Transverse colon (tissue), 4 donors: ENCODE results near the gene SRGAP1. TPM values are rescaled to one million over a fixed set of nuclear protein-coding genes. Genes with fewer than 3 reads are reported as not detected.
A peak's percentile ranks its signal among the peaks of the same experiment; 100 is the strongest.
"Not testable (repeated sequence)": the region's sequence is repeated elsewhere in the genome, so short reads cannot be mapped to it uniquely, and the experiment has no call there.

Experiments used
- DNase-seq: peaks from one replicate; pipeline ENCODE4 v3.0.0-alpha.2; 2019
- H3K27ac ChIP-seq, 4 donors: fragments of 200-600 bp; sonication (generic); 2 replicates each; pipeline ENCODE4 v1.5.1; 2016 to 2018; ENCODE audit warnings: inconsistent platforms in 4 of 4
- H3K27me3 ChIP-seq: fragments of 200-600 bp; sonication (generic); 2 replicates; pipeline ENCODE4 v1.5.1; 2017; ENCODE audit warnings: inconsistent platforms
- H3K36me3 ChIP-seq, 4 donors: fragments of 200-600 bp; sonication (generic); 2 replicates each; pipeline ENCODE4 v1.5.1; 2017 to 2019; ENCODE audit warnings: inconsistent platforms in 4 of 4
- H3K4me1 ChIP-seq, 4 donors: fragments of 200-600 bp; sonication (generic); 2 replicates each; pipeline ENCODE4 v1.5.1; 2017 to 2020; ENCODE audit warnings: inconsistent platforms in 4 of 4
- H3K4me3 ChIP-seq, 4 donors: fragments of 200-600 bp; sonication (generic); 1 replicate in 1 of 4; 2 replicates in 3 of 4; pipeline versions ENCODE4 v1.5.1 to v1.6.1; 2017 to 2019; ENCODE audit warnings: inconsistent platforms in 4 of 4
- H3K9me3 ChIP-seq, 2 donors: fragments of 200-600 bp; sonication (generic); 2 replicates each; pipeline ENCODE4 v1.5.1; 2017 to 2019; ENCODE audit warnings: inconsistent platforms in 2 of 2
- EP300 ChIP-seq: sonication (generic); formaldehyde crosslinking; IDR thresholded peaks from one replicate; pipeline ENCODE4 v1.6.1; 2017; ENCODE audit warnings: antibody characterized with exemption, low read depth
- POLR2A ChIP-seq: fragments of 450-650 bp; IDR thresholded peaks from one replicate; pipeline ENCODE4 v1.6.1; 2016; ENCODE audit warnings: antibody characterized with exemption, mild to moderate bottlenecking, moderate library complexity
- POLR2AphosphoS5 ChIP-seq, 3 donors: sonication (generic); formaldehyde crosslinking; IDR thresholded peaks; one replicate each; pipeline ENCODE4 v1.6.1; 2016; ENCODE audit warnings: antibody characterized with exemption in 3 of 3
- WGBS, 2 donors: methylation state at CpG; one replicate each; pipeline ENCODE4 v1.1.5; 2018; ENCODE audit warnings: low coverage in 1 of 2; 5-methylcytosine and 5-hydroxymethylcytosine counted together
- in situ Hi-C, 4 donors: fragments of 200-750 bp; cut with MboI; loops; one replicate each; pipeline versions ENCODE4 v1.15.0 to v1.15.1; 2017; ENCODE audit warnings: low sequenced_read_pairs in 3 of 4, low pct_ligation_motif_present in 1 of 4, low pct_unique_long_range_greater_than_20kb in 1 of 4
- intact Hi-C: fragments of 100-400 bp; cut with DNase I; formaldehyde crosslinking; loops from one replicate; pipeline ENCODE4 v1.15.1; 2023; ENCODE audit warnings: low total_unique reads
- total RNA-seq, 4 donors: library from RNA; depleted of rRNA; stranded (reverse); fragments of >200 nt; gene quantifications; one replicate each; pipeline ENCODE4 v1.1.0, GENCODE V29; 2016
- TF ChIP-seq, protein P1 (sequence below), 5 experiments: fragments of 200-600 bp in 3 of 5; fragments of 450-650 bp in 2 of 5; sonication (generic) in 3 of 5; IDR thresholded peaks; 1 replicate in 2 of 5; 2 replicates in 3 of 5; pipeline ENCODE4 v1.5.1; 2016 to 2017; ENCODE audit warnings: antibody characterized with exemption in 5 of 5, inconsistent platforms in 3 of 5, mild to moderate bottlenecking in 2 of 5, moderate library complexity in 1 of 5

SRGAP1 gene
- total RNA-seq, 4 donors from 2014 or later = 16.0 to 720 (median 51.4) TPM

DNA sequence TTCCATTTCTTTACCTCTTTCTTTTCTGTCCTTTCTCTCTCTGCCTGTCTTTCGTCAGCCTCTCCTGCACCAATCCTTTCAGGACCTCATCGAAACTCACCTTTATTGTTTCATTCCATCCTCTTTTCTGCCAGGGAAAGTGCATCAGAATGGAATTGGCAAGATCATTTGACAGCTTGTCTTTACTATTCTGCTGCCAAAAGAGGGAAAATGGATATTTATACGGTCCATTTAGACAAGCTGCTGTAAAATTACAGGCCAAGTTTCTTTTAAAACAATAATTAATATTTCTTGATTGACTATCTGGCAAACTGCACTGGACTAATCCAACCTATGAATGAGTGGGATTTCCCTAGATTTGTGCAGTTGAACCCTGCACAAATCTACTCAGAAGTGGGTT, 7.6 kb upstream of the SRGAP1 start:
- H3K4me3 ChIP-seq = no peak overlapping the region
- intact Hi-C loops (no loop called here), in situ Hi-C loops (loop anchor here (5.0 to 25.0 kb wide), 5 partner anchors 408 to 575 kb away; partner anchors contain the start of genes C12orf56 (in 2 of the 4) and XPOT (in 1 of the 4))
- H3K36me3 ChIP-seq = no peaks in the 10 kb centered on the region
- WGBS, 2 donors = 81 to 88% methylated on average over 3 of the region's 3 CpGs
- H3K27me3 ChIP-seq = no peaks in the 10 kb centered on the region
- no peaks in the 10 kb centered on the region for H3K9me3 ChIP-seq
- TF ChIP-seq EP300 (no peak), POLR2AphosphoS5 (IDR thresholded peaks at IDR 0.05) (no peak), POLR2A (no peak)
- TF ChIP-seq, protein P1, sequence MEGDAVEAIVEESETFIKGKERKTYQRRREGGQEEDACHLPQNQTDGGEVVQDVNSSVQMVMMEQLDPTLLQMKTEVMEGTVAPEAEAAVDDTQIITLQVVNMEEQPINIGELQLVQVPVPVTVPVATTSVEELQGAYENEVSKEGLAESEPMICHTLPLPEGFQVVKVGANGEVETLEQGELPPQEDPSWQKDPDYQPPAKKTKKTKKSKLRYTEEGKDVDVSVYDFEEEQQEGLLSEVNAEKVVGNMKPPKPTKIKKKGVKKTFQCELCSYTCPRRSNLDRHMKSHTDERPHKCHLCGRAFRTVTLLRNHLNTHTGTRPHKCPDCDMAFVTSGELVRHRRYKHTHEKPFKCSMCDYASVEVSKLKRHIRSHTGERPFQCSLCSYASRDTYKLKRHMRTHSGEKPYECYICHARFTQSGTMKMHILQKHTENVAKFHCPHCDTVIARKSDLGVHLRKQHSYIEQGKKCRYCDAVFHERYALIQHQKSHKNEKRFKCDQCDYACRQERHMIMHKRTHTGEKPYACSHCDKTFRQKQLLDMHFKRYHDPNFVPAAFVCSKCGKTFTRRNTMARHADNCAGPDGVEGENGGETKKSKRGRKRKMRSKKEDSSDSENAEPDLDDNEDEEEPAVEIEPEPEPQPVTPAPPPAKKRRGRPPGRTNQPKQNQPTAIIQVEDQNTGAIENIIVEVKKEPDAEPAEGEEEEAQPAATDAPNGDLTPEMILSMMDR (IDR thresholded peaks at IDR 0.05) = no peak
- no peak overlapping the region for H3K27ac ChIP-seq
- H3K4me1 ChIP-seq = no peaks in the 10 kb centered on the region
- DNase-seq = no peak

- H3K27me3 ChIP-seq = no peaks in the 10 kb centered on the region
- H3K36me3 ChIP-seq = no peaks in the 10 kb centered on the region
- intact Hi-C loops = no loop called here
- H3K27ac ChIP-seq = no peak overlapping the region
- in situ Hi-C loops = loop anchor here (5.0 to 25.0 kb wide), 5 partner anchors 406 to 574 kb away; partner anchors contain the start of genes C12orf56 (in 2 of the 4) and XPOT (in 1 of the 4)
- H3K4me1 ChIP-seq = no peaks in the 10 kb centered on the region
- TF ChIP-seq POLR2AphosphoS5 (IDR thresholded peaks at IDR 0.05) (no peak), EP300 (no peak), POLR2A (no peak)
- TF ChIP-seq, protein P1 (IDR thresholded peaks at IDR 0.05) = no peak
- H3K4me3 ChIP-seq = no peak overlapping the region
- no peak for DNase-seq
- WGBS, 2 donors = 87 to 90% methylated on average over 2 to 9 of the region's 9 CpGs
- H3K9me3 ChIP-seq = no peaks in the 10 kb centered on the region
Observed at GRCh38 chr12:63838411-63838810, 6.1 kb upstream of the SRGAP1 start.

GRCh38 chr12:63841011-63841410, 3.5 kb upstream of the SRGAP1 start:
- Histone ChIP-seq H3K4me1 (peaks cover 0 to 8% (median 7%) of the 10 kb centered on the region in 4 donors), H3K4me3 (no peak overlapping the region), H3K9me3 (no peaks in the 10 kb centered on the region), H3K27ac (no peak overlapping the region), H3K27me3 (no peaks in the 10 kb centered on the region), H3K36me3 (no peaks in the 10 kb centered on the region)
- DNase-seq = no peak
- WGBS, 2 donors = 60 to 83% methylated on average over 2 to 3 of the region's 3 CpGs
- intact Hi-C loops = loop anchor here (5.0 to 10.0 kb wide), 2 partner anchors 244 to 416 kb away; no protein-coding TSS in a partner anchor
- in situ Hi-C loops = loop anchor here in 3 of 4 donors (10.0 to 25.0 kb wide), 5 partner anchors 244 to 571 kb away; partner anchors contain the start of genes C12orf56 (in 2 of the 3) and XPOT (in 1 of the 3)
- TF ChIP-seq EP300 = no peak
- TF ChIP-seq, protein P1 (IDR thresholded peaks at IDR 0.05) = no peak
- no peak for TF ChIP-seq POLR2AphosphoS5 (IDR thresholded peaks at IDR 0.05)
- TF ChIP-seq POLR2A = no peak

DNA sequence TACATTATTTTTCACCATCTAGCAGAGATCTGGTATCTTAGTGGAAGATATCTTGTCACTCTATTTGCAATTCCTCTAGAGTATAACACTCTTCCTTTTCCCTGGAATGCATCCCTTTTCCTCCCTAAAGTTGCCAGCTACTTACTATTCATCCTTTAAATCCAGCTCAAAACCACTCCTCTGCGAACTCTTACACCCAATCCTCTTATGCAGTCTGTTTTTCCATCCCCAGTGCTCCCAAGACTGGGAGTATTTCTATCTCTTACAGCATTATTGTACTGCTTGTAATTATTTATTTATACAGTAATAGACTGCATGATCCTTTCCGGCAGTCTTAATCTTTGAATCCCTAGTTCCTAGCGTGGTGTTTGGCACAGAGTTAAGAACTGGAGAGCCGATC, 2.9 kb upstream of the SRGAP1 start:
- no peaks in the 10 kb centered on the region for H3K36me3 ChIP-seq
- no peak overlapping the region for H3K4me3 ChIP-seq
- H3K9me3 ChIP-seq = no peaks in the 10 kb centered on the region
- no peak overlapping the region for H3K27ac ChIP-seq
- no peaks in the 10 kb centered on the region for H3K27me3 ChIP-seq
- H3K4me1 ChIP-seq = peaks cover 0 to 14% (median 12%) of the 10 kb centered on the region in 4 donors
- intact Hi-C loops = loop anchor here (5.0 to 10.0 kb wide), 2 partner anchors 243 to 416 kb away; no protein-coding TSS in a partner anchor
- TF ChIP-seq POLR2A (no peak), EP300 (no peak), POLR2AphosphoS5 (IDR thresholded peaks at IDR 0.05) (no peak)
- TF ChIP-seq, protein P1 (IDR thresholded peaks at IDR 0.05) = no peak
- WGBS, 2 donors = 52 to 55% methylated on average over 2 to 4 of the region's 4 CpGs
- in situ Hi-C loops = loop anchor here in 3 of 4 donors (10.0 to 25.0 kb wide), 5 partner anchors 243 to 571 kb away; partner anchors contain the start of genes C12orf56 (in 2 of the 3) and XPOT (in 1 of the 3)
- no peak for DNase-seq

DNA sequence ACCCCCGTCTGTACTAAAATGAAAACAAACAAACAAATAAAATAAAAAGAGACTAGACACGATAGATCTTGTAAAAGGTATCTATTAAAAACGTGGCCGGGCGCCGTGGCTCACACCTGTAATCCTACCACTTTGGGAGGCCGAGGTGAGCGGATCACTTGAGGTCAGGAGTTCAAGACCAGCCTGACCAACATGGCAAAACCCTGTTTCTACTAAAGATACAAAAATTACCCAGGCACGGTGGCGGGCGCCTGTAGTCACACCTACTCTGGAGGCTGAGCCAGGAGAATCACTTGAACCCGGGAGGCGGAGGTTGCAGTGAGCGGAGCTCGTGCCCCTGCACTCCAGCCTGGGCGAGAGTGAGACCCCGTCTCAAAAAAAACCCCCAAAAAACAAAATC, 1.8 kb upstream of the SRGAP1 start:
- Histone ChIP-seq H3K27ac (peak overlapping the region in 3 of 4 donors; percentile 93 to 96 (median 95)), H3K4me3 (peak overlapping the region in 2 of 4 donors; percentile 88 to 89), H3K4me1 (peaks cover 5 to 23% (median 15%) of the 10 kb centered on the region in 4 donors)
- not testable (repeated sequence) for H3K36me3 ChIP-seq, H3K9me3 ChIP-seq, H3K27me3 ChIP-seq, DNase-seq
- 92 to 93% methylated on average over 7 to 17 of the region's 17 CpGs for WGBS, 2 donors
- in situ Hi-C loops = loop anchor here in 3 of 4 donors (10.0 to 25.0 kb wide), 5 partner anchors 242 to 570 kb away; partner anchors contain the start of genes C12orf56 (in 2 of the 3) and XPOT (in 1 of the 3)
- intact Hi-C loops = loop anchor here (5.0 to 10.0 kb wide), 2 partner anchors 242 to 415 kb away; no protein-coding TSS in a partner anchor
